ENCODE data around the gene ITPKB. TPM values are rescaled to one million over a fixed set of nuclear protein-coding genes. Genes with fewer than 3 reads are reported as not detected.
A peak's percentile ranks its signal among the peaks of the same experiment; 100 is the strongest.

ITPKB gene
- total RNA-seq, 1 experiment from 2014 or later, result 17.7 TPM

GRCh38 chr1:226651041-226651731, 87.9 kb downstream of the ITPKB start:
- Histone ChIP-seq H3K4me2 (ENCODE audit: low read length) (no peak overlapping the region), H3K79me2 (ENCODE audit: low read length) (no peaks in the 10 kb centered on the region), H3K9me2 (replicated peaks; ENCODE audit: low read length) (no peaks in the 10 kb centered on the region), H3K9me3 (ENCODE audit: low read length) (no peaks in the 10 kb centered on the region), H3K27ac (ENCODE audit: low read length) (no peak overlapping the region), H2AFZ (ENCODE audit: low read length) (no peak overlapping the region), H3K4me1 (ENCODE audit: insufficient read depth, low read length) (peaks cover 3% of the 10 kb centered on the region; the same call in 1 of the 2 replicates), H3K4me3 (ENCODE audit: low read length) (no peak overlapping the region), H3F3A (ENCODE audit: low read length, unreplicated experiment) (no peaks in the 10 kb centered on the region), H4K20me1 (ENCODE audit: low read length) (no peaks in the 10 kb centered on the region), H3K36me3 (ENCODE audit: low read depth, low read length) (0 out of 2 replicates have a peak, but pooled peaks cover 3% of the 10 kb centered on the region), H3K9ac (ENCODE audit: low read length) (no peak overlapping the region), H3K27me3 (ENCODE audit: low read length) (no peaks in the 10 kb centered on the region)
- ChIA-PET POLR2A (ENCODE audit: unreplicated experiment) (no interaction called here), CTCF (no interaction called here)
- TF ChIP-seq EZH2 (IDR thresholded peaks at IDR 0.05; ENCODE audit: low read length, unreplicated experiment) (no peak), EZH2phosphoT487 (IDR thresholded peaks at IDR 0.05; ENCODE audit: borderline replicate concordance, low read length) (no peak)
- TF ChIP-seq, protein P1, sequence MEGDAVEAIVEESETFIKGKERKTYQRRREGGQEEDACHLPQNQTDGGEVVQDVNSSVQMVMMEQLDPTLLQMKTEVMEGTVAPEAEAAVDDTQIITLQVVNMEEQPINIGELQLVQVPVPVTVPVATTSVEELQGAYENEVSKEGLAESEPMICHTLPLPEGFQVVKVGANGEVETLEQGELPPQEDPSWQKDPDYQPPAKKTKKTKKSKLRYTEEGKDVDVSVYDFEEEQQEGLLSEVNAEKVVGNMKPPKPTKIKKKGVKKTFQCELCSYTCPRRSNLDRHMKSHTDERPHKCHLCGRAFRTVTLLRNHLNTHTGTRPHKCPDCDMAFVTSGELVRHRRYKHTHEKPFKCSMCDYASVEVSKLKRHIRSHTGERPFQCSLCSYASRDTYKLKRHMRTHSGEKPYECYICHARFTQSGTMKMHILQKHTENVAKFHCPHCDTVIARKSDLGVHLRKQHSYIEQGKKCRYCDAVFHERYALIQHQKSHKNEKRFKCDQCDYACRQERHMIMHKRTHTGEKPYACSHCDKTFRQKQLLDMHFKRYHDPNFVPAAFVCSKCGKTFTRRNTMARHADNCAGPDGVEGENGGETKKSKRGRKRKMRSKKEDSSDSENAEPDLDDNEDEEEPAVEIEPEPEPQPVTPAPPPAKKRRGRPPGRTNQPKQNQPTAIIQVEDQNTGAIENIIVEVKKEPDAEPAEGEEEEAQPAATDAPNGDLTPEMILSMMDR (conservative IDR thresholded peaks at IDR 0.05; ENCODE audit: low read depth, low read length), result no peak
- DNase-seq (no peak), ATAC-seq (no peak)
- no TSS peak for BruUV-seq (replicated peaks)
- intact Hi-C loops (cut with micrococcal nuclease), result no loop called here

GRCh38 chr1:226650236-226650841, 88.7 kb downstream of the ITPKB start:
- H3K4me3 ChIP-seq (ENCODE audit: low read length), result no peak overlapping the region
- H3K4me2 ChIP-seq (ENCODE audit: low read length), result no peak overlapping the region
- H4K20me1 ChIP-seq (ENCODE audit: low read length), result no peaks in the 10 kb centered on the region
- no TSS peak for BruUV-seq (replicated peaks)
- H2AFZ ChIP-seq (ENCODE audit: low read length), result no peak overlapping the region
- peaks cover 12% of the 10 kb centered on the region for H3K4me1 ChIP-seq (ENCODE audit: insufficient read depth, low read length)
- H3K79me2 ChIP-seq (ENCODE audit: low read length), result no peaks in the 10 kb centered on the region
- TF ChIP-seq EZH2phosphoT487 (IDR thresholded peaks at IDR 0.05; ENCODE audit: borderline replicate concordance, low read length) (no peak), EZH2 (IDR thresholded peaks at IDR 0.05; ENCODE audit: low read length, unreplicated experiment) (no peak)
- TF ChIP-seq, protein P1 (conservative IDR thresholded peaks at IDR 0.05; ENCODE audit: low read depth, low read length), result no peak
- H3K27me3 ChIP-seq (ENCODE audit: low read length), result no peaks in the 10 kb centered on the region
- no peaks in the 10 kb centered on the region for H3F3A ChIP-seq (ENCODE audit: low read length, unreplicated experiment)
- intact Hi-C loops (cut with micrococcal nuclease), result no loop called here
- no peak for ATAC-seq
- H3K27ac ChIP-seq (ENCODE audit: low read length), result no peak overlapping the region
- DNase-seq, result no peak
- H3K9me3 ChIP-seq (ENCODE audit: low read length), result no peaks in the 10 kb centered on the region
- POLR2A ChIA-PET (ENCODE audit: unreplicated experiment), result no interaction called here
- 0 out of 2 replicates have a peak, but pooled peaks cover 3% of the 10 kb centered on the region for H3K36me3 ChIP-seq (ENCODE audit: low read depth, low read length)
- CTCF ChIA-PET, result no interaction called here
- H3K9ac ChIP-seq (ENCODE audit: low read length), result no peak overlapping the region
- H3K9me2 ChIP-seq (replicated peaks; ENCODE audit: low read length), result no peaks in the 10 kb centered on the region

- Histone ChIP-seq H3K36me3 (ENCODE audit: low read depth, low read length) (0 out of 2 replicates have a peak, but pooled peaks cover 3% of the 10 kb centered on the region), H3K9me3 (ENCODE audit: low read length) (no peaks in the 10 kb centered on the region), H3K9me2 (replicated peaks; ENCODE audit: low read length) (no peaks in the 10 kb centered on the region), H2AFZ (ENCODE audit: low read length) (no peak overlapping the region), H4K20me1 (ENCODE audit: low read length) (no peaks in the 10 kb centered on the region), H3K4me1 (ENCODE audit: insufficient read depth, low read length) (peaks cover 17% of the 10 kb centered on the region), H3K4me3 (ENCODE audit: low read length) (no peak overlapping the region), H3F3A (ENCODE audit: low read length, unreplicated experiment) (no peaks in the 10 kb centered on the region), H3K27me3 (ENCODE audit: low read length) (no peaks in the 10 kb centered on the region), H3K79me2 (ENCODE audit: low read length) (no peaks in the 10 kb centered on the region), H3K9ac (ENCODE audit: low read length) (no peak overlapping the region), H3K4me2 (ENCODE audit: low read length) (no peak overlapping the region), H3K27ac (ENCODE audit: low read length) (no peak overlapping the region)
- DNase-seq (peak; percentile 51), ATAC-seq (peak; percentile 48; the same call in 1 of the 2 replicates)
- ChIA-PET CTCF (interaction anchor here (0.7 kb wide), 1 partner anchor 298 kb away, joined by 4 read pairs; no protein-coding TSS in a partner anchor), POLR2A (ENCODE audit: unreplicated experiment) (no interaction called here)
- TF ChIP-seq, protein P1 (conservative IDR thresholded peaks at IDR 0.05; ENCODE audit: low read depth, low read length), result peak; percentile 58
- TF ChIP-seq EZH2 (IDR thresholded peaks at IDR 0.05; ENCODE audit: low read length, unreplicated experiment), result no peak
- no peak for TF ChIP-seq EZH2phosphoT487 (IDR thresholded peaks at IDR 0.05; ENCODE audit: borderline replicate concordance, low read length)
- BruUV-seq (replicated peaks), result no TSS peak
- intact Hi-C loops (cut with micrococcal nuclease), result loop anchor here (1.0 kb wide), 1 partner anchor 179 kb away; no protein-coding TSS in a partner anchor
Measured at GRCh38 chr1:226649780-226650179, 89.3 kb downstream of the ITPKB start.

Measured in PC-3 (cell line).